H9 (cell line): Measurements from ENCODE around the gene CHN1. TPM values are rescaled to one million over a fixed set of nuclear protein-coding genes. Genes with fewer than 3 reads are reported as not detected.

Experiments used
- DNase-seq: peaks from one replicate; pipeline ENCODE4 v3.0.0-alpha.2; 2017
- H2AFZ ChIP-seq: one replicate; pipeline ENCODE4 v1.6.1; 2013; ENCODE audit warnings: mild to moderate bottlenecking, low read length, control low read depth, moderate library complexity
- H2AK5ac ChIP-seq: 2 replicates; pipeline ENCODE4 v1.6.1; 2013; ENCODE audit warnings: low read length, control low read depth, mixed read lengths; ENCODE audit not compliant: insufficient read length
- H2BK120ac ChIP-seq: one replicate; pipeline ENCODE4 v1.6.1; 2013; ENCODE audit warnings: low read depth, mild to moderate bottlenecking, low read length, control low read depth, inconsistent platforms; ENCODE audit not compliant: poor library complexity, severe bottlenecking
- H2BK12ac ChIP-seq: 2 replicates; pipeline ENCODE4 v1.6.1; 2013; ENCODE audit warnings: low read length, control low read depth, mixed read lengths, low read depth; ENCODE audit not compliant: insufficient read length
- H2BK15ac ChIP-seq: 2 replicates; pipeline ENCODE4 v1.6.1; 2013; ENCODE audit warnings: low read depth, low read length, control low read depth
- H2BK20ac ChIP-seq: one replicate; pipeline ENCODE4 v1.6.1; 2013; ENCODE audit warnings: low read depth, mild to moderate bottlenecking, low read length, control low read depth, inconsistent platforms; ENCODE audit not compliant: poor library complexity, severe bottlenecking
- H2BK5ac ChIP-seq: 2 replicates; pipeline ENCODE4 v1.6.1; 2013; ENCODE audit warnings: low read length, control low read depth, mixed read lengths; ENCODE audit not compliant: insufficient read length
- H3K14ac ChIP-seq: 2 replicates; pipeline ENCODE4 v1.6.1; 2013; ENCODE audit warnings: low read length, control low read depth; ENCODE audit not compliant: insufficient read depth
- H3K18ac ChIP-seq: 2 replicates; pipeline ENCODE4 v1.6.1; 2013; ENCODE audit warnings: low read depth, mild to moderate bottlenecking, mixed read lengths, low read length, control low read depth; ENCODE audit not compliant: insufficient read length
- H3K23ac ChIP-seq: 2 replicates; pipeline ENCODE4 v1.6.1; 2013; ENCODE audit warnings: low read length, control low read depth, mixed read lengths, low read depth; ENCODE audit not compliant: insufficient read length
- H3K23me2 ChIP-seq: 2 replicates; pipeline ENCODE4 v1.6.1; 2013; ENCODE audit warnings: low read depth, mild to moderate bottlenecking, mixed read lengths, low read length, control low read depth; ENCODE audit not compliant: insufficient read length, poor library complexity, severe bottlenecking
- H3K27ac ChIP-seq: 2 replicates; pipeline ENCODE4 v1.5.1; 2013; ENCODE audit warnings: low read length, control low read depth, mixed read lengths, low read depth; ENCODE audit not compliant: insufficient read length
- H3K27me3 ChIP-seq: 2 replicates; pipeline ENCODE4 v1.6.1; 2013; ENCODE audit warnings: low read length, control low read depth, inconsistent platforms; ENCODE audit not compliant: insufficient read depth
- H3K4ac ChIP-seq: 2 replicates; pipeline ENCODE4 v1.6.1; 2013; ENCODE audit warnings: low read depth, mild to moderate bottlenecking, control low read depth, inconsistent platforms, low read length, moderate library complexity
- H3K4me1 ChIP-seq: 2 replicates; pipeline ENCODE4 v1.6.1; 2013; ENCODE audit warnings: low read length, control low read depth, inconsistent platforms; ENCODE audit not compliant: insufficient read depth
- H3K4me2 ChIP-seq: 2 replicates; pipeline ENCODE4 v1.6.1; 2013; ENCODE audit warnings: low read length, control low read depth, mixed read lengths; ENCODE audit not compliant: insufficient read length, insufficient read depth
- H3K56ac ChIP-seq: 2 replicates; pipeline ENCODE4 v1.6.1; 2013; ENCODE audit warnings: low read depth, mild to moderate bottlenecking, mixed read lengths, low read length, control low read depth; ENCODE audit not compliant: insufficient read length
- H3K79me1 ChIP-seq: 2 replicates; pipeline ENCODE4 v1.6.1; 2013; ENCODE audit warnings: low read depth, mild to moderate bottlenecking, moderate library complexity, low read length, control low read depth, inconsistent platforms; ENCODE audit not compliant: insufficient read depth, poor library complexity, severe bottlenecking
- H3K79me2 ChIP-seq: 2 replicates; pipeline ENCODE4 v1.6.1; 2013; ENCODE audit warnings: low read length, control low read depth, inconsistent platforms; ENCODE audit not compliant: insufficient read depth
- H3K9ac ChIP-seq: 2 replicates; pipeline ENCODE4 v1.6.1; 2013; ENCODE audit warnings: low read length, control low read depth, mixed read lengths; ENCODE audit not compliant: insufficient read length; ENCODE audit errors: extremely low read depth
- H3K9me3 ChIP-seq: one replicate; pipeline ENCODE4 v1.6.1; 2013; ENCODE audit warnings: low read depth, low read length, inconsistent platforms; ENCODE audit not compliant: control insufficient read depth
- H3T11ph ChIP-seq: one replicate; pipeline ENCODE4 v1.6.1; 2013; ENCODE audit warnings: mild to moderate bottlenecking, low read length, control low read depth, inconsistent platforms
- H4K20me1 ChIP-seq: one replicate; pipeline ENCODE4 v1.6.1; 2013; ENCODE audit not compliant: control insufficient read depth, insufficient read length, insufficient read depth
- H4K5ac ChIP-seq: 2 replicates; pipeline ENCODE4 v1.6.1; 2013; ENCODE audit warnings: low read depth, mild to moderate bottlenecking, mixed read lengths, low read length, control low read depth; ENCODE audit not compliant: insufficient read length
- H4K8ac ChIP-seq: replicated peaks from 2 replicates; pipeline ENCODE4 v1.6.1; 2013; ENCODE audit warnings: low read length, control low read depth, mixed read lengths, low read depth; ENCODE audit not compliant: insufficient read length
- H4K91ac ChIP-seq: 2 replicates; pipeline ENCODE4 v1.6.1; 2013; ENCODE audit warnings: low read depth, mild to moderate bottlenecking, moderate library complexity, mixed read lengths, low read length, control low read depth; ENCODE audit not compliant: insufficient read length
- H3K27ac Mint-ChIP-seq, 3 experiments: 2 replicates in 2 of 3; 3 replicates in 1 of 3; pipeline ENCODE4 v1.8.0; 2020 to 2021; ENCODE audit warnings: mixed read lengths in 3 of 3, mild to moderate bottlenecking in 1 of 3, moderate library complexity in 1 of 3
- H3K27me3 Mint-ChIP-seq: 2 replicates; pipeline ENCODE4 v1.8.0; 2021; ENCODE audit warnings: low read depth, mild to moderate bottlenecking, moderate library complexity, mixed read lengths
- H3K36me3 Mint-ChIP-seq, 3 experiments: 2 replicates in 2 of 3; 3 replicates in 1 of 3; pipeline ENCODE4 v1.8.0; 2020 to 2021; ENCODE audit warnings: low read depth in 3 of 3, mixed read lengths in 3 of 3; ENCODE audit not compliant: insufficient read depth in 1 of 3
- H3K4me1 Mint-ChIP-seq, 2 experiments: 2 replicates each; pipeline ENCODE4 v1.8.0; 2020; ENCODE audit warnings: mixed read lengths in 2 of 2
- H3K4me3 Mint-ChIP-seq, 2 experiments: 2 replicates in 1 of 2; 3 replicates in 1 of 2; pipeline ENCODE4 v1.8.0; 2020 to 2021; ENCODE audit warnings: mild to moderate bottlenecking in 2 of 2, mixed read lengths in 2 of 2, moderate library complexity in 1 of 2
- H3K9me3 Mint-ChIP-seq, 2 experiments: 2 replicates in 1 of 2; 3 replicates in 1 of 2; pipeline ENCODE4 v1.8.0; 2020; ENCODE audit warnings: mild to moderate bottlenecking in 2 of 2, mixed read lengths in 2 of 2, moderate library complexity in 1 of 2
- WGBS: extraction: QIAGEN DNeasy Blood & Tissue Kit; methylation state at CpG from one replicate; pipeline ENCODE4 v1.1.7; 2013; ENCODE audit warnings: missing lambda C conversion rate, low lambda C conversion rate, mixed read lengths; ENCODE audit not compliant: insufficient read length; ENCODE audit errors: extremely low coverage; 5-methylcytosine and 5-hydroxymethylcytosine counted together
- total RNA-seq: library from RNA; stranded (reverse); gene quantifications from 2 replicates; pipeline ENCODE4 v1.2.1, GENCODE V29; 2021
- TF ChIP-seq, protein P1 (sequence below): fragments of 200-600 bp; sonication (generic); conservative IDR thresholded peaks from 3 replicates; pipeline ENCODE4 v1.8.0; 2021; ENCODE audit warnings: antibody characterized with exemption, mild to moderate bottlenecking

Gene CHN1
- total RNA-seq, 1 experiment from 2014 or later: 33.9 TPM

DNA sequence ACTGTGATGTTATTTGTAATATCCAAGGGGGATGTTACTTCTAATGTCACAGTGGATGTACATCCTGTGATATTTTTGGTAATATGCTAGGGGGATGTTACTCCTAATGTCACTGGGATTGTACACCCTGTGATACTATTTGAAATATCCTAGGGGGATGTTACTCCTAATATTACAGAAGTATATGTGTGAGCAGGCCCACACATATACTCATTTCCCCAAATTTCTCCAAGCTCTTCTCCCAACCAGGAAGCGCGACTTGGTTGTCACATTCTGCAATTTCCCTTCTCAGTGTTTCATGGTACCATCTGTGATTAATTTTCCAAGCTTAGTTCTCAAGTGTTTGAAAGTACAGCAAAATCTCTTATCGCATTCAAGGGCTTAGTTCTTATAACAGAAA is 29.5 kb upstream of the CHN1 start:
- H3K4me3 Mint-ChIP-seq: no peak overlapping the region
- no CpG with 5 or more reads among the region's 3 CpGs for WGBS

More for the DNA sequence above, 29.5 kb upstream of the CHN1 start:
- Histone ChIP-seq H3K23me2 (no peaks in the 10 kb centered on the region), H4K20me1 (peaks cover 2% of the 10 kb centered on the region), H2BK20ac (no peak overlapping the region), H3K4me2 (no peak overlapping the region), H3K9me3 (no peaks in the 10 kb centered on the region), H3T11ph (no peak overlapping the region), H3K14ac (no peak overlapping the region), H3K4me1 (no peaks in the 10 kb centered on the region), H2AFZ (no peak overlapping the region), H2AK5ac (no peak overlapping the region), H3K9ac (no peak overlapping the region), H4K91ac (no peak overlapping the region), H4K5ac (no peak overlapping the region), H3K23ac (no peak overlapping the region), H2BK15ac (no peak overlapping the region), H3K27me3 (no peaks in the 10 kb centered on the region), H2BK12ac (no peak overlapping the region), H3K18ac (no peak overlapping the region), H3K27ac (no peak overlapping the region), H3K79me2 (no peaks in the 10 kb centered on the region), H3K4ac (no peak overlapping the region), H2BK5ac (no peak overlapping the region), H2BK120ac (no peak overlapping the region), H3K56ac (no peak overlapping the region), H3K79me1 (no peaks in the 10 kb centered on the region), H4K8ac (no peak overlapping the region)
- H3K9me3 Mint-ChIP-seq: no peaks in the 10 kb centered on the region
- H3K27ac Mint-ChIP-seq: no peak overlapping the region
- H3K27me3 Mint-ChIP-seq: no peaks in the 10 kb centered on the region
- TF ChIP-seq, protein P1, sequence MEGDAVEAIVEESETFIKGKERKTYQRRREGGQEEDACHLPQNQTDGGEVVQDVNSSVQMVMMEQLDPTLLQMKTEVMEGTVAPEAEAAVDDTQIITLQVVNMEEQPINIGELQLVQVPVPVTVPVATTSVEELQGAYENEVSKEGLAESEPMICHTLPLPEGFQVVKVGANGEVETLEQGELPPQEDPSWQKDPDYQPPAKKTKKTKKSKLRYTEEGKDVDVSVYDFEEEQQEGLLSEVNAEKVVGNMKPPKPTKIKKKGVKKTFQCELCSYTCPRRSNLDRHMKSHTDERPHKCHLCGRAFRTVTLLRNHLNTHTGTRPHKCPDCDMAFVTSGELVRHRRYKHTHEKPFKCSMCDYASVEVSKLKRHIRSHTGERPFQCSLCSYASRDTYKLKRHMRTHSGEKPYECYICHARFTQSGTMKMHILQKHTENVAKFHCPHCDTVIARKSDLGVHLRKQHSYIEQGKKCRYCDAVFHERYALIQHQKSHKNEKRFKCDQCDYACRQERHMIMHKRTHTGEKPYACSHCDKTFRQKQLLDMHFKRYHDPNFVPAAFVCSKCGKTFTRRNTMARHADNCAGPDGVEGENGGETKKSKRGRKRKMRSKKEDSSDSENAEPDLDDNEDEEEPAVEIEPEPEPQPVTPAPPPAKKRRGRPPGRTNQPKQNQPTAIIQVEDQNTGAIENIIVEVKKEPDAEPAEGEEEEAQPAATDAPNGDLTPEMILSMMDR: no peak
- no peak for DNase-seq
- H3K36me3 Mint-ChIP-seq: no peaks in the 10 kb centered on the region
- H3K4me1 Mint-ChIP-seq: peaks cover 8 to 9% of the 10 kb centered on the region in 2 experiments; a peak in 3 of 4 replicates
